Thyroid gland (tissue), 4 donors: ENCODE results near the gene CPS1.

Experiments
- CTCF ChIP-seq, 6 experiments: fragments of 200-600 bp in 3 of 6; fragments of 450-650 bp in 3 of 6; sonication (generic) in 3 of 6; IDR thresholded peaks; one replicate each; pipeline ENCODE4 v1.5.1; 2016 to 2019; ENCODE audit warnings: antibody characterized with exemption in 6 of 6, mild to moderate bottlenecking in 2 of 6, inconsistent platforms in 1 of 6, moderate library complexity in 1 of 6
- POLR2A ChIP-seq, 2 donors: fragments of 450-650 bp; IDR thresholded peaks; one replicate each; pipeline ENCODE4 v1.6.1; 2017; ENCODE audit warnings: antibody characterized with exemption in 2 of 2, mild to moderate bottlenecking in 2 of 2, moderate library complexity in 1 of 2

GRCh38 chr2:210611466-210611865 is 55.1 kb downstream of the CPS1 start:
- TF ChIP-seq CTCF (IDR thresholded peaks at IDR 0.05) (no peak), POLR2A (IDR thresholded peaks at IDR 0.05) (no peak)
